Ishikawa (cell line): ENCODE measurements around the gene ZBTB20.

ENCODE experiments used
- CEBPB ChIP-seq: IDR thresholded peaks from 2 replicates; pipeline ENCODE4 v1.6.1; 2012
- CREB1 ChIP-seq: IDR thresholded peaks from 2 replicates; pipeline ENCODE4 v1.6.1; 2012; ENCODE audit warnings: low read depth
- EGR1 ChIP-seq: IDR thresholded peaks from 2 replicates; pipeline ENCODE4 v1.6.1; 2012
- EP300 ChIP-seq: IDR thresholded peaks from 2 replicates; pipeline ENCODE4 v1.6.1; 2012; ENCODE audit warnings: borderline replicate concordance
- FOXM1 ChIP-seq: IDR thresholded peaks from 2 replicates; pipeline ENCODE4 v1.6.1; 2012; ENCODE audit warnings: low read depth, borderline replicate concordance
- NFIC ChIP-seq: IDR thresholded peaks from 2 replicates; pipeline ENCODE4 v1.6.1; 2012
- RAD21 ChIP-seq: IDR thresholded peaks from 2 replicates; pipeline ENCODE4 v1.6.1; 2012; ENCODE audit warnings: low read depth
- REST ChIP-seq: IDR thresholded peaks from 2 replicates; pipeline ENCODE4 v1.6.1; 2012; ENCODE audit warnings: low read depth, mild to moderate bottlenecking
- TAF1 ChIP-seq: IDR thresholded peaks from 2 replicates; pipeline ENCODE4 v1.6.1; 2012; ENCODE audit warnings: low read depth, mild to moderate bottlenecking
- TCF12 ChIP-seq: IDR thresholded peaks from 2 replicates; pipeline ENCODE4 v1.6.1; 2012; ENCODE audit warnings: low read depth
- TEAD4 ChIP-seq: IDR thresholded peaks from 2 replicates; pipeline ENCODE4 v1.6.1; 2012
- USF1 ChIP-seq: IDR thresholded peaks from 2 replicates; pipeline ENCODE4 v1.6.1; 2012
- YY1 ChIP-seq: IDR thresholded peaks from 2 replicates; pipeline ENCODE4 v1.6.1; 2012; ENCODE audit warnings: low read depth
- ZBTB7A ChIP-seq: IDR thresholded peaks from 2 replicates; pipeline ENCODE4 v1.6.1; 2012; ENCODE audit warnings: low read depth
- TF ChIP-seq, protein P1 (sequence below): IDR thresholded peaks from 2 replicates; pipeline ENCODE4 v1.6.1; 2012

The ZBTB20 gene

DNA sequence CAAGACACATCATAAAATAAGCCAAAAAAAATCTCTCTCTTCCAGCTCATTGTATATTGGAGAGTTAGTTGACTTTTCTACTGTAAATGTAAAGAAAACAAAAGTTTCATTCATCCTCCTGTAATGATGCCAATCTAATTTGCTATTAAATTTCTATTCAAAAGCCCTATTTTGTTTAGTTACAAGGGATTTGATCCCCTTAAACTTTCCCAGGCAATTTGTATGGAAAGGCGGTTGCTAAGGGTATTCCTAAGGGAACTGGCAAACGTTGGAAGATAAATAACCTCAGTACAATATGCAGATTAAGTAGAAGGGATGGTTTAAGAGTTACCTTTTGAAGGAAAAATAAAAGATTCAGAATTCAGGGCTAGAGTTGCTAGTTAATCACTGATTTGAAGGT, 500.6 kb downstream of the ZBTB20 start:
- TF ChIP-seq CEBPB: no peak
- no peak for TF ChIP-seq TAF1
- TF ChIP-seq TCF12: no peak
- no peak for TF ChIP-seq CREB1
- no peak for TF ChIP-seq NFIC
- no peak for TF ChIP-seq USF1
- TF ChIP-seq EP300: no peak
- no peak for TF ChIP-seq ZBTB7A
- no peak for TF ChIP-seq RAD21
- TF ChIP-seq, protein P1, sequence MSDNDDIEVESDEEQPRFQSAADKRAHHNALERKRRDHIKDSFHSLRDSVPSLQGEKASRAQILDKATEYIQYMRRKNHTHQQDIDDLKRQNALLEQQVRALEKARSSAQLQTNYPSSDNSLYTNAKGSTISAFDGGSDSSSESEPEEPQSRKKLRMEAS: no peak
- TF ChIP-seq TEAD4: no peak
- TF ChIP-seq REST: no peak
- no peak for TF ChIP-seq FOXM1
- no peak for TF ChIP-seq EGR1
- no peak for TF ChIP-seq YY1

GRCh38 chr3:114645392-114645791, 501.7 kb downstream of the ZBTB20 start:
- TF ChIP-seq CEBPB (no peak), TCF12 (no peak), EP300 (no peak), RAD21 (no peak), USF1 (no peak), ZBTB7A (no peak), TAF1 (no peak), EGR1 (no peak), REST (no peak), CREB1 (no peak), NFIC (no peak), TEAD4 (no peak)
- TF ChIP-seq, protein P1: no peak

- TF ChIP-seq EGR1 (no peak), EP300 (no peak), YY1 (no peak), TEAD4 (no peak), CEBPB (no peak), CREB1 (no peak), NFIC (no peak), REST (no peak)
Observed at GRCh38 chr3:114644367-114644766, 502.7 kb downstream of the ZBTB20 start.

- TF ChIP-seq, protein P1: no peak
- TF ChIP-seq NFIC (no peak), RAD21 (no peak), CREB1 (no peak), EP300 (no peak), USF1 (no peak)
Observed at GRCh38 chr3:114642951-114643741, 503.9 kb downstream of the ZBTB20 start.
